GM18505 (cell line): Measurements from ENCODE around the gene TBC1D22A.

ENCODE experiments used
- ATAC-seq: cut with Tn5 transposase; IDR thresholded peaks from one replicate; pipeline ENCODE4 v1.9.1; 2021; ENCODE audit not compliant: unreplicated experiment
- POLR2A ChIP-seq: IDR thresholded peaks from 4 replicates; pipeline ENCODE4 v1.6.1; 2011; ENCODE audit warnings: borderline replicate concordance; ENCODE audit not compliant: insufficient read depth, insufficient read length; ENCODE audit errors: extremely low read depth

Gene TBC1D22A

GRCh38 chr22:46991666-46992065 lies 229.2 kb downstream of the TBC1D22A start:
- TF ChIP-seq POLR2A, result no peak
- no peak for ATAC-seq

GRCh38 chr22:46992121-46992731 lies 229.8 kb downstream of the TBC1D22A start:
- TF ChIP-seq POLR2A, result no peak
- ATAC-seq, result no peak

- no peak for TF ChIP-seq POLR2A
- ATAC-seq, result no peak
Observed at GRCh38 chr22:46993633-46994032, 231.2 kb downstream of the TBC1D22A start.

- no peak for TF ChIP-seq POLR2A
- no peak for ATAC-seq
Observed at GRCh38 chr22:46994265-46994664, 231.8 kb downstream of the TBC1D22A start.

GRCh38 chr22:46994983-46995382 lies 232.5 kb downstream of the TBC1D22A start:
- no peak for TF ChIP-seq POLR2A
- no peak for ATAC-seq

GRCh38 chr22:46995501-46996360 lies 233.3 kb downstream of the TBC1D22A start:
- no peak for TF ChIP-seq POLR2A
- ATAC-seq, result no peak

- no peak for TF ChIP-seq POLR2A
- ATAC-seq, result no peak
Observed at GRCh38 chr22:46996595-46997310, 234.3 kb downstream of the TBC1D22A start.

GRCh38 chr22:46997311-46997970 lies 235.0 kb downstream of the TBC1D22A start:
- ATAC-seq, result no peak
- TF ChIP-seq POLR2A, result no peak

GRCh38 chr22:46998331-46998730 lies 235.9 kb downstream of the TBC1D22A start:
- ATAC-seq, result no peak
- TF ChIP-seq POLR2A, result no peak

- TF ChIP-seq POLR2A, result no peak
- no peak for ATAC-seq
Observed at GRCh38 chr22:47000256-47000655, 237.8 kb downstream of the TBC1D22A start.

GRCh38 chr22:47000888-47001287 lies 238.4 kb downstream of the TBC1D22A start:
- ATAC-seq, result no peak
- no peak for TF ChIP-seq POLR2A

- no peak for ATAC-seq
- no peak for TF ChIP-seq POLR2A
Observed at GRCh38 chr22:47001288-47001687, 238.8 kb downstream of the TBC1D22A start.

- no peak for ATAC-seq
- TF ChIP-seq POLR2A, result no peak
Observed at GRCh38 chr22:47002692-47003091, 240.2 kb downstream of the TBC1D22A start.
